Urinary bladder (tissue), 4 donors: ENCODE measurements around the gene BTC. TPM values are rescaled to one million over a fixed set of nuclear protein-coding genes. Genes with fewer than 3 reads are reported as not detected.
"Not testable (repeated sequence)": the region's sequence is repeated elsewhere in the genome, so short reads cannot be mapped to it uniquely, and the experiment has no call there.

Experiments used
- DNase-seq: peaks from one replicate; pipeline ENCODE4 v3.0.0-alpha.2; 2015; ENCODE audit errors: extremely low spot score
- H3K27ac ChIP-seq: one replicate; pipeline ENCODE4 v1.5.1; 2013; ENCODE audit warnings: low read depth, mild to moderate bottlenecking, moderate library complexity
- H3K36me3 ChIP-seq: one replicate; pipeline ENCODE4 v1.6.1; 2013; ENCODE audit warnings: mild to moderate bottlenecking, moderate library complexity; ENCODE audit not compliant: insufficient read depth
- H3K4me1 ChIP-seq: one replicate; pipeline ENCODE4 v1.6.1; 2013; ENCODE audit warnings: mild to moderate bottlenecking, moderate library complexity; ENCODE audit not compliant: insufficient read depth
- H3K4me3 ChIP-seq: one replicate; pipeline ENCODE4 v1.5.1; 2013; ENCODE audit warnings: low read depth, low read length
- WGBS: extraction: QIAGEN DNeasy Blood & Tissue Kit; methylation state at CpG from one replicate; pipeline ENCODE4 v1.1.7; 2013; 5-methylcytosine and 5-hydroxymethylcytosine counted together
- polyA plus RNA-seq: library from polyadenylated mRNA; stranded (reverse); fragments of 200-250 nt; gene quantifications from one replicate; pipeline ENCODE4 v1.2.3, GENCODE V29; 2013
- total RNA-seq: library from RNA; depleted of rRNA; stranded (reverse); fragments of >200 nt; gene quantifications from one replicate; pipeline ENCODE4 v1.2.3, GENCODE V29; 2014
- donor health status: healthy with polysubstance abuse.
- donor health status: healthy.

BTC gene
- total and polyA plus RNA-seq, 2 donors: 7.1 to 11.5 TPM

- WGBS: 28% methylated on average over 1 of the region's 1 CpG
- no peaks in the 10 kb centered on the region for H3K4me1 ChIP-seq
Observed at GRCh38 chr4:74742185-74742584, 52.1 kb downstream of the BTC start.

GRCh38 chr4:74738464-74739143 lies 55.7 kb downstream of the BTC start:
- 59% methylated on average over 3 of the region's 3 CpGs for WGBS
- no peak overlapping the region for H3K4me3 ChIP-seq
- DNase-seq: no peak

More at GRCh38 chr4:74742185-74742584, 52.1 kb downstream of the BTC start:
- Histone ChIP-seq H3K27ac (no peak overlapping the region), H3K4me3 (no peak overlapping the region), H3K36me3 (no peaks in the 10 kb centered on the region)
- DNase-seq: no peak

GRCh38 chr4:74734995-74735394 lies 59.3 kb downstream of the BTC start:
- Histone ChIP-seq H3K27ac (no peak overlapping the region), H3K4me1 (no peaks in the 10 kb centered on the region)
- WGBS: 90% methylated on average over 2 of the region's 2 CpGs

More at GRCh38 chr4:74738464-74739143, 55.7 kb downstream of the BTC start:
- no peaks in the 10 kb centered on the region for H3K36me3 ChIP-seq
- no peaks in the 10 kb centered on the region for H3K4me1 ChIP-seq
- no peak overlapping the region for H3K27ac ChIP-seq

GRCh38 chr4:74733756-74734155 lies 60.6 kb downstream of the BTC start:
- no peak for DNase-seq
- H3K4me3 ChIP-seq: no peak overlapping the region
- 83% methylated on average over 1 of the region's 1 CpG for WGBS
- H3K27ac ChIP-seq: no peak overlapping the region
- no peaks in the 10 kb centered on the region for H3K36me3 ChIP-seq
- H3K4me1 ChIP-seq: no peaks in the 10 kb centered on the region

More at GRCh38 chr4:74734995-74735394, 59.3 kb downstream of the BTC start:
- no peaks in the 10 kb centered on the region for H3K36me3 ChIP-seq
- DNase-seq: no peak
- no peak overlapping the region for H3K4me3 ChIP-seq

- no peaks in the 10 kb centered on the region for H3K36me3 ChIP-seq
- no peak for DNase-seq
- 69% methylated on average over 3 of the region's 3 CpGs for WGBS
- no peaks in the 10 kb centered on the region for H3K4me1 ChIP-seq
- H3K4me3 ChIP-seq: no peak overlapping the region
- H3K27ac ChIP-seq: no peak overlapping the region
Observed at GRCh38 chr4:74724979-74725378, 69.3 kb downstream of the BTC start.

- WGBS: 57% methylated on average over 1 of the region's 1 CpG
- no peak for DNase-seq
- no peak overlapping the region for H3K27ac ChIP-seq
Observed at GRCh38 chr4:74716436-74716765, 77.9 kb downstream of the BTC start.

GRCh38 chr4:74715706-74716435 lies 78.5 kb downstream of the BTC start:
- H3K4me3 ChIP-seq: no peak overlapping the region
- no peak for DNase-seq
- WGBS: 59% methylated on average over 5 of the region's 5 CpGs
- no peak overlapping the region for H3K27ac ChIP-seq
- no peaks in the 10 kb centered on the region for H3K4me1 ChIP-seq
- no peaks in the 10 kb centered on the region for H3K36me3 ChIP-seq

More at GRCh38 chr4:74716436-74716765, 77.9 kb downstream of the BTC start:
- Histone ChIP-seq H3K4me3 (no peak overlapping the region), H3K4me1 (no peaks in the 10 kb centered on the region), H3K36me3 (no peaks in the 10 kb centered on the region)

- WGBS: 70% methylated on average over 1 of the region's 1 CpG
- no peaks in the 10 kb centered on the region for H3K36me3 ChIP-seq
- DNase-seq: no peak
- H3K4me3 ChIP-seq: no peak overlapping the region
- H3K27ac ChIP-seq: no peak overlapping the region
- H3K4me1 ChIP-seq: no peaks in the 10 kb centered on the region
Observed at GRCh38 chr4:74714611-74715130, 79.7 kb downstream of the BTC start.

GRCh38 chr4:74708135-74708534 lies 86.2 kb downstream of the BTC start:
- not testable (repeated sequence) for H3K27ac ChIP-seq, H3K4me1 ChIP-seq, H3K36me3 ChIP-seq, H3K4me3 ChIP-seq, DNase-seq
- 83% methylated on average over 3 of the region's 3 CpGs for WGBS

Other genes starting within 250 kb of the BTC start
- gene PARM1, start 138.6 kb upstream of the BTC start, total RNA-seq: 139 TPM
- gene PARM1, start 138.6 kb upstream of the BTC start, polyA plus RNA-seq: 81.3 TPM